Hepatocyte (in vitro differentiated cells): ENCODE measurements around the gene JADE1. TPM values are rescaled to one million over a fixed set of nuclear protein-coding genes. Genes with fewer than 3 reads are reported as not detected.

Experiments
- DNase-seq: peaks from one replicate; pipeline ENCODE4 v3.0.0-alpha.2; 2016; ENCODE audit warnings: low spot score
- H2AFZ ChIP-seq: fragments of 200-600 bp; sonication (generic); 2 replicates; pipeline ENCODE4 v1.6.0; 2016; ENCODE audit warnings: antibody characterized with exemption, mild to moderate bottlenecking
- H3K27ac ChIP-seq: fragments of 200-600 bp; sonication (generic); 2 replicates; pipeline ENCODE4 v1.5.1; 2016; ENCODE audit warnings: mild to moderate bottlenecking
- H3K27me3 ChIP-seq: fragments of 200-600 bp; sonication (generic); 2 replicates; pipeline ENCODE4 v1.6.1; 2016
- H3K36me3 ChIP-seq: fragments of 200-600 bp; sonication (generic); replicated peaks from 2 replicates; pipeline ENCODE4 v1.5.1; 2016; ENCODE audit warnings: low read depth; ENCODE audit not compliant: insufficient read depth
- H3K4me1 ChIP-seq: fragments of 200-600 bp; sonication (generic); 2 replicates; pipeline ENCODE4 v1.5.1; 2016; ENCODE audit warnings: mild to moderate bottlenecking, moderate library complexity; ENCODE audit not compliant: insufficient read depth
- H3K4me2 ChIP-seq: fragments of 200-600 bp; sonication (generic); 2 replicates; pipeline ENCODE4 v1.6.0; 2016
- H3K4me3 ChIP-seq: fragments of 200-600 bp; sonication (generic); 2 replicates; pipeline ENCODE4 v1.5.1; 2016; ENCODE audit warnings: mild to moderate bottlenecking
- H3K79me2 ChIP-seq: fragments of 200-600 bp; sonication (generic); 2 replicates; pipeline ENCODE4 v1.6.0; 2017; ENCODE audit warnings: mild to moderate bottlenecking
- H3K9me2 ChIP-seq: fragments of 200-600 bp; sonication (generic); replicated peaks from 2 replicates; pipeline ENCODE4 v1.6.0; 2017; ENCODE audit warnings: mild to moderate bottlenecking; ENCODE audit not compliant: insufficient read depth
- H3K9me3 ChIP-seq: fragments of 200-600 bp; sonication (generic); 2 replicates; pipeline ENCODE4 v1.5.1; 2016; ENCODE audit warnings: low read depth, mild to moderate bottlenecking
- H4K20me1 ChIP-seq: fragments of 200-600 bp; sonication (generic); 2 replicates; pipeline ENCODE4 v1.6.0; 2016; ENCODE audit warnings: mild to moderate bottlenecking; ENCODE audit not compliant: insufficient read depth, poor library complexity, severe bottlenecking
- CTCF ChIP-seq: fragments of 200-600 bp; sonication (generic); IDR thresholded peaks from 2 replicates; pipeline ENCODE4 v1.5.1; 2016; ENCODE audit warnings: antibody characterized with exemption, mild to moderate bottlenecking; ENCODE audit not compliant: poor library complexity
- EZH2 ChIP-seq: fragments of 200-600 bp; sonication (generic); IDR thresholded peaks from 2 replicates; pipeline ENCODE4 v1.6.1; 2016; ENCODE audit warnings: antibody characterized with exemption, mild to moderate bottlenecking, borderline replicate concordance
- EZH2phosphoT487 ChIP-seq: fragments of 200-600 bp; sonication (generic); IDR thresholded peaks from one replicate; pipeline ENCODE4 v1.6.1; 2018; ENCODE audit warnings: antibody characterized with exemption, mild to moderate bottlenecking, low read depth, moderate library complexity; ENCODE audit not compliant: unreplicated experiment, severe bottlenecking
- WGBS: methylation state at CpG from one replicate; pipeline ENCODE4 v1.1.6; 2016; ENCODE audit warnings: low lambda C conversion rate; ENCODE audit errors: missing lambda C conversion rate; 5-methylcytosine and 5-hydroxymethylcytosine counted together
- polyA plus RNA-seq: library from polyadenylated mRNA; unstranded; fragments of >200 nt; fragmentation: Nextera tagmentation; extraction: Ambion mirVana; gene quantifications from 2 replicates; pipeline ENCODE4 v1.2.1, GENCODE V29; 2016
- total RNA-seq: library from RNA; depleted of rRNA; stranded (reverse); fragments of >200 nt; gene quantifications from 2 replicates; pipeline ENCODE4 v1.2.3, GENCODE V29; 2014

Gene JADE1
- total and polyA plus RNA-seq, 2 experiments from 2014 or later: 21.0 to 27.7 TPM

DNA sequence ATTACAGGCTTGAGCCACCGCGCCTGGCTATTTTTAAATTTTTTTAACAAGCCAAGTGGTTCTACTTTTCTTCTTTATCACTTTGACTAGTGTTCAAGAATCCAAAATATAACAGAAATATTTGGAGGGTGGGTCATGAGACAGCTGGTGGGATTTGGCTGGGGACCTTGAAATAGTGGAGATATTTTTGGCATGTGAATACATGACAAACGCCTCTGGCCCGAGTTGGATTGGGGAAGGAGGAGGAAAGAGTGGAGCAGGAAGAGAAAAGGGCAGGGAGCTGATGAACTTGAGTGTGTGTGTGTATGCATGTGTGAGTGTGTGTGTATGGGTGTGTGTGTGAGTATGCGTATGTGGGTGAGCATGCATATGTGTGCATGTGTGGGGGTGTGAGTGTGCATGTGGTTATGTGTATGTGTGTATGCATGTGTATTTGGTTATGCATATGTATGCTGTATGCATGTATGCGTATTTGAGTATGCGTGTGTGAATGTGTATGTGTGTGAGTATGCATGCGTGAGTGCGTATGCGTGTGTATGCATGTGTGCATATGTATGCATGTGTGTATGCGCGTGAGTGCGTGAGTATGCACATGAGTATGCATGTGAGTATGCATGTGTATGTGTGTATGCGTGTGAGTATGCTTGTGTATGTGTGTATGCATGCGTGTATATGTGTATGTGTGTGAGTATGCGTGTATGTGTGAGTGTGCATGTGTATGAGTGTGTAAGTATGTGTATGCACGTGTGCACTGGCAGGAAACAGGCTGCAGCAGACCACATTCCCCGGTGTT is 49.6 kb downstream of the JADE1 start:
- Histone ChIP-seq H3K27ac (no peak overlapping the region), H3K4me2 (no peak overlapping the region)

DNA sequence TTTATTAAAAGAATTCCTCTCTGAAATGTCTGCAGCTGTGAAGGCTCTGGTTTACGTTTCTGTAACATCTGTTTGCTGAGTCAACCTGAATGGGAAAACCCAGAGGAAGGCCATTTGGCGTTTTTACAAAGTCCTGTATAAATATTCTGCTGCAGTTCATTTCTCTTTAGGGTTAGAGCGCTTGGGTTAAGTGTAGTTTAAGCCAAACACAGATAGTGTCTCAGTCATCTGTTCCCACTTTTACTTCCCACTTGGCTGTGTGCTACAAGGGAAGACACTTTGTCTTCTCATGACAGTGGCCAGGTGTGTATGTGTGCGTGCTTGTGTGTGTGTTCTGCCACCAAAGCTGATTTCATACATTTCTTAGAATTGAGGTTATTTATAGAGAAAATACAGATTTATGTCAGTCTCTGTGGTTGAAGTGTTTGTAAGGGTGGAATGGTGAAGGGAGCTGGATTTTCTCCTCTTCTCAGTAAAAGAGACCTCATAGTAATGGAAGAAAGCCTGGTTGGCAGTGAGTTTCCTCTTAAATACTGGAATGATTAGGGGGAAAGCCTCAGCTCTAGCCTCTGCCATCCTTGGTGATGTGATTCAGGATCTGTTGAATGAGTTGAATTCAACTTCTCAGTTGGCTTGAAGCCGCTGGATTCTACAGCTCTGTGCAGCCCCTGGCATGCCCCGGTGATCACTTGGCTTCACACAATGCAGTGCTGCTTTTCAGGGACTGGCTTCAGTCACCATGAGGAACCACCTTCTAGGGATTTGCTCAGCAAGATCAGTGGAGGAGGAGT is 50.6 kb downstream of the JADE1 start:
- H3K4me3 ChIP-seq: no peak overlapping the region
- H3K27ac ChIP-seq: peak overlapping the region; percentile 48
- no peaks in the 10 kb centered on the region for H3K36me3 ChIP-seq
- WGBS: 58% methylated on average over 6 of the region's 6 CpGs
- H3K9me3 ChIP-seq: no peaks in the 10 kb centered on the region
- no peaks in the 10 kb centered on the region for H3K27me3 ChIP-seq
- peaks cover 3% of the 10 kb centered on the region for H3K79me2 ChIP-seq
- H3K9me2 ChIP-seq: no peaks in the 10 kb centered on the region
- TF ChIP-seq EZH2phosphoT487 (no peak), CTCF (no peak), EZH2 (no peak)
- no peak overlapping the region for H3K4me2 ChIP-seq
- no peaks in the 10 kb centered on the region for H4K20me1 ChIP-seq
- peaks cover 15% of the 10 kb centered on the region for H3K4me1 ChIP-seq
- peak; percentile 23 for DNase-seq
- H2AFZ ChIP-seq: no peak overlapping the region

More for the DNA sequence above, 49.6 kb downstream of the JADE1 start:
- no peak for TF ChIP-seq EZH2
- no peak for TF ChIP-seq CTCF
- TF ChIP-seq EZH2phosphoT487: no peak
- Histone ChIP-seq H2AFZ (no peak overlapping the region), H3K36me3 (peaks cover 5% of the 10 kb centered on the region), H3K27me3 (no peaks in the 10 kb centered on the region), H3K4me1 (peaks cover 15% of the 10 kb centered on the region), H3K4me3 (no peak overlapping the region), H3K9me2 (no peaks in the 10 kb centered on the region), H4K20me1 (no peaks in the 10 kb centered on the region), H3K79me2 (peaks cover 3% of the 10 kb centered on the region), H3K9me3 (no peaks in the 10 kb centered on the region)
- no peak for DNase-seq
- WGBS: 93% methylated on average over 18 of the region's 18 CpGs

DNA sequence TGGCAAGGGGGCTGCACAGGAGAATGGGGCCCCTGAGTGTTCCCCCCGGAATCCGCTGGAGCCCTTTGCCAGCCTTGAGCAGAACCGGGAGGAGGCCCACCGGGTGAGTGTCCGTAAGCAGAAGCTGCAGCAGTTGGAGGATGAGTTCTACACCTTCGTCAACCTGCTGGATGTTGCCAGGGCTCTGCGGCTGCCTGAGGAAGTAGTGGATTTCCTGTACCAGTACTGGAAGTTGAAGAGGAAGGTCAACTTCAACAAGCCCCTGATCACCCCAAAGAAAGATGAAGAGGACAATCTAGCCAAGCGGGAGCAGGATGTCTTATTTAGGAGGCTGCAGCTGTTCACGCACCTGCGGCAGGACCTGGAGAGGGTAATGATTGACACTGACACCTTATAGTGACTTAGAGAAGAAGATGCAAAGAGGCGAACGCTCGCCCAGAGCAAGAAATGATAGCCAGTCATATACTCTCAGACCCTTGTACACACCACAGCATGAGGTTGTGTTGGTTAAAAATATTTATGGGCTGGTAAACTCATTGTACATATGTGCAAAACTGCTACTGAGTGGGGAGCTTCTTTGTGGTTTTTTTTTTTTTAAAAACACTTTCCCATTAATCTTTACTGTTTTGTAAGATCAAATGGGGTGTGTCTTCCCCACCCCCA is 52.5 kb downstream of the JADE1 start:
- Histone ChIP-seq H3K4me2 (no peak overlapping the region), H3K79me2 (no peaks in the 10 kb centered on the region), H3K27ac (no peak overlapping the region), H3K36me3 (no peaks in the 10 kb centered on the region), H3K4me3 (no peak overlapping the region), H4K20me1 (no peaks in the 10 kb centered on the region), H3K4me1 (peaks cover 19% of the 10 kb centered on the region), H3K9me2 (no peaks in the 10 kb centered on the region), H2AFZ (no peak overlapping the region), H3K27me3 (no peaks in the 10 kb centered on the region), H3K9me3 (no peaks in the 10 kb centered on the region)
- 96% methylated on average over 13 of the region's 13 CpGs for WGBS
- no peak for DNase-seq
- TF ChIP-seq EZH2 (no peak), CTCF (no peak), EZH2phosphoT487 (no peak)
